NCI-H510A treated with DMSO at 0.1 percent for 48 hours (cell line): ENCODE data around the gene TNKS1BP1.
"Not testable (repeated sequence)": the region's sequence is repeated elsewhere in the genome, so short reads cannot be mapped to it uniquely, and the experiment has no call there.

Experiments
- DNase-seq: peaks from one replicate; lab custom pipeline; 2025; lab: John Stamatoyannopoulos, UW

Gene TNKS1BP1

GRCh38 chr11:57324886-57325734 is at the start of gene TNKS1BP1:
Gene TNKS1BP1 (minus strand): TSS chr11:57324952. CDS start chr11:57321885, 3,067 bp downstream.
- peak; percentile 91 for DNase-seq

- DNase-seq, result no peak
Observed at GRCh38 chr11:57373146-57373545, 48.4 kb upstream of the TNKS1BP1 start.

GRCh38 chr11:57370941-57371340 is 46.2 kb upstream of the TNKS1BP1 start:
- DNase-seq, result no peak

GRCh38 chr11:57370251-57370650 is 45.5 kb upstream of the TNKS1BP1 start:
- no peak for DNase-seq

GRCh38 chr11:57368845-57369232 is 44.1 kb upstream of the TNKS1BP1 start:
- DNase-seq, result no peak

- peak; percentile 40 for DNase-seq
Observed at GRCh38 chr11:57368106-57368844, 43.5 kb upstream of the TNKS1BP1 start.

GRCh38 chr11:57364851-57365660 is 40.3 kb upstream of the TNKS1BP1 start:
- no peak for DNase-seq

- no peak for DNase-seq
Observed at GRCh38 chr11:57363131-57364080, 38.7 kb upstream of the TNKS1BP1 start.

GRCh38 chr11:57361926-57362325 is 37.2 kb upstream of the TNKS1BP1 start:
- DNase-seq, result no peak

GRCh38 chr11:57361420-57361819 is 36.7 kb upstream of the TNKS1BP1 start:
- DNase-seq, result not testable (repeated sequence)

- no peak for DNase-seq
Observed at GRCh38 chr11:57360991-57361390, 36.2 kb upstream of the TNKS1BP1 start.

- no peak for DNase-seq
Observed at GRCh38 chr11:57359896-57360690, 35.3 kb upstream of the TNKS1BP1 start.

GRCh38 chr11:57359396-57359795 is 34.6 kb upstream of the TNKS1BP1 start:
- no peak for DNase-seq

GRCh38 chr11:57358991-57359390 is 34.2 kb upstream of the TNKS1BP1 start:
- DNase-seq, result no peak

- no peak for DNase-seq
Observed at GRCh38 chr11:57358543-57358961, 33.8 kb upstream of the TNKS1BP1 start.

- no peak for DNase-seq
Observed at GRCh38 chr11:57357856-57358255, 33.1 kb upstream of the TNKS1BP1 start.

GRCh38 chr11:57357310-57357709 is 32.6 kb upstream of the TNKS1BP1 start:
- DNase-seq, result no peak

- DNase-seq, result no peak
Observed at GRCh38 chr11:57356268-57356667, 31.5 kb upstream of the TNKS1BP1 start.

GRCh38 chr11:57354699-57355098 is 29.9 kb upstream of the TNKS1BP1 start:
- DNase-seq, result no peak

- no peak for DNase-seq
Observed at GRCh38 chr11:57353852-57354251, 29.1 kb upstream of the TNKS1BP1 start.
